ENCODE results near the gene FOXO6.

Gene FOXO6

GRCh38 chr1:41386196-41386663 lies 25.0 kb downstream of the FOXO6 start:
- DNase-seq, result no peak

DNA sequence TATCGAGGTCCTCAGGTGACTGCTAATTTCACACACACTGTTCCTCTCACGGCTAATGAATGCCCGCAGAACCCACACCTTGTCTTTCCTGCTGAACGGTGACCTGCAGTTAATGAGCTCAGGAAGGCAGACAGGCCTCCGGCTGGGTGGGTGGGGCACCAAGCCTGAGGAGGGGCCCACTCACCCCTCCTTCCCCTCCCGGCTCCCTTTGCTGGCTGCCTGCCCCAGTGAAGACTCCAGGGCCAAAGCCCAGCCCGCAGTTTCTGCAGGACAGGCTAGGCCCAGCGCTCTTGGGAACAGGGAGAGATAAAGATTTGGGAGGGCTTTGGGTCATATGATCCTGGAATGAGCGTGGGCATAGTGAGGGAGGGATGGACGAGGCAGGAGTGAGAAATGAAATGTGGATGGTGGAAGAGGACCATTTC lies 26.4 kb downstream of the FOXO6 start:
- DNase-seq, result peak; percentile 81

DNA sequence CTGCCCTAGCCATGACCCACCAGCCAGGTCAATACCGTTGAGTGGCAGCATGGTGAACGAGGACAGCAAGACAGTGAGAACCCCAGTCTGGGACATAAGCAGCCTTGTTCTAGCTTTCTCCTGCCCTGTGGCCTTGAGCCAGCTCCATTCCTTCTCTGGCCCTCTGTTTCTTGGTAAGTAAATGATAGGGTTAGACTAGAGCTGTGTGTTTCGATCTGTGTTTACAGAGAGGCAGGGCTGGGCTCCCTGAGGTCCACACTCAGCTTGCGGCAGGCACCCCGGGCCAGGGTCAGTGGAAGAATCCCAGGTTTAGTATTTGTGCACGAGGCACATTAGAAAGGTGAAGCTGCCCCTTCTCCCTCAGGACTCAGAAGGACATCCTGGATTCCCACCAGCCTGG lies 27.3 kb downstream of the FOXO6 start:
- no peak for DNase-seq

DNA sequence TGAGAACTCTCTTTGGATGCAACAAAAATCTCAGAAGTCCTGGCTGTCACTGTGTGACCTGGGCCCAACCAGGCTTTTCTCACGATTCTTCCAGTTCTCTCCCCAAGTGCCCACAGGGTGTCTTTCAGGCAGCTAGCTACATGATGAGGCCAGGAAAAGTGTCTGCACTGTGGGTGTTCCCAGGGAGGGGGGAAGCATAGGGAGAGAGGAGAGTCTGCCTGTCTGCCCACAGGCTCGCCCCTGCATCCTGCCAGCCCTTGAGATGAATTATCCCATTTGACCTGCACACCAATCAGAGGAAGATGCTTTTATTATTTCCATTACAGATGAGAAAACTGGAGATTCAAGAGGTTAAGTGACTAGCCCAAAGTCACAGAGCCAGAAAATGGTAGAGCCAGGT lies 27.8 kb downstream of the FOXO6 start:
- DNase-seq, result no peak

DNA sequence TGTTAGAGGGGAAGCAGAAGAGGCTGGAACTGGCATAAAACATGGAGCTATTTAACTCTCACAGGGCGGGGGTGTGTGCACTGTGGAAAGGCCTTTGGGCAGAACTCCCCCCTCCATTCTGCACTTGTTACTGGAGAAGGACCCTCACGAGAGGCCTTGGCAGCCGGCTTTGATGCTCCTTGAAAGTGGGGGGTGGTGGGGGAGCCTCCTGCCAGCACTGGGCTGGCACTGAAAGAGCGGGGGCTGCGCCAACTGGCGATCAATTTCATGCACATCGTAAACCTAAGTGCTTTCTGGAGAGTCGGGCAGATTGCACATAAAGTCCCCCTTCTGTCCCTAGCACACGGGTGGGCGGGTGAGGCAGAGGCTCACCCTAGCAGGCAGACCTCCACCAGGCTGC lies 28.9 kb downstream of the FOXO6 start:
- DNase-seq, result peak; percentile 32

DNA sequence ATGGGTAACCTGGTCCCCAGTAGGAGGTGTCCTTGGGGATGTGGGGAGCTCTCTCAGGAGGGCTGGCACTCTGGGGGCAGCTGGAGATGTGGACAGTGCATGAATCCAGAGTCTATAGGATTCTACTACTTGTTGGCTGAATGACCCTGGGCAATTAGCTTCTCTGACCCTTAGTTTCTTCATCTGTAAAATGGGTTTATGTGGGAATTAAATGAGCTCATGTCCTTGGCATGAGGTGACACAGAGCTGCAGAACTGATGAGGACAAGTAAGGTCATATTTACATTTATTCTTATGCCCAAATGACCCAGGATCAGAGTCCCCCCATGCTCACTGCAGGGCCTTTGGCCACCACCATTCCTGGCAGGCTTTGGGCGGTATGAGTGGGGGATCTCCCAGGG lies 29.3 kb downstream of the FOXO6 start:
- DNase-seq, result no peak

DNA sequence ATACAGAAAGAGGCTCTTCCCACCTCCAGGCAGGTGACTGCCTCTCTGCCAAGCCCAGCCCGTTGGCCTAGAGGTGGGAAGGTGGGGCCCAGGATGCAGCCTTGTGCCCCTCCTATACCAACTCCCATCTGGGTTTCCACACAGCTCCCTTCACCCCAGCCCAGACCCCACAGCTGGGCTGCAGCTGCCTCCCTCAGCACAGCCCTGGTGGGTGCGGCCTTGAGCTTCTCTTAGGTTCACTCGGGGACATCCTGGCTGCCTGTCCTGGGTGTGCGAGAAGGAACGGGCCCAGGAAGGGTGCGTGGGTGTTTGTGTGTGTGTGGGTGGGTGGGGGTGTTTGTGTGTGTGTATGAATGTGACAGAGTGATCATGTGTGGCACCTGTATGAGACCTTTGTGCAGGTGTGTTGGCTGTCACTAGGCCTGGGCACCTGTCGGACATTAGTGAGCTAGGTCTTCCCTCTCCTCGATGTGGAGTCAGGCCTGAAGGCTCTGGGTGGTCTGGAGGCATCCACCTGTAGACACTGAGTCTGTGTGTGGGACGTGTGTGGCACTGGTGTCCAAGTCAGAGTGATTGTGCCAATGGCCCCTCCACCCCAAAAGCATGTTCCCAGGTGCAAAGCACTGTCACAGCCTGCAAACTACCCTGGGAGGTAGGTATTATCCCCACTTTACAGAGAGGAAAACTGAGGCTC lies 30.7 kb downstream of the FOXO6 start:
- peak; percentile 19 for DNase-seq

- no peak for DNase-seq
Observed at GRCh38 chr1:41392528-41392924, 31.3 kb downstream of the FOXO6 start.

DNA sequence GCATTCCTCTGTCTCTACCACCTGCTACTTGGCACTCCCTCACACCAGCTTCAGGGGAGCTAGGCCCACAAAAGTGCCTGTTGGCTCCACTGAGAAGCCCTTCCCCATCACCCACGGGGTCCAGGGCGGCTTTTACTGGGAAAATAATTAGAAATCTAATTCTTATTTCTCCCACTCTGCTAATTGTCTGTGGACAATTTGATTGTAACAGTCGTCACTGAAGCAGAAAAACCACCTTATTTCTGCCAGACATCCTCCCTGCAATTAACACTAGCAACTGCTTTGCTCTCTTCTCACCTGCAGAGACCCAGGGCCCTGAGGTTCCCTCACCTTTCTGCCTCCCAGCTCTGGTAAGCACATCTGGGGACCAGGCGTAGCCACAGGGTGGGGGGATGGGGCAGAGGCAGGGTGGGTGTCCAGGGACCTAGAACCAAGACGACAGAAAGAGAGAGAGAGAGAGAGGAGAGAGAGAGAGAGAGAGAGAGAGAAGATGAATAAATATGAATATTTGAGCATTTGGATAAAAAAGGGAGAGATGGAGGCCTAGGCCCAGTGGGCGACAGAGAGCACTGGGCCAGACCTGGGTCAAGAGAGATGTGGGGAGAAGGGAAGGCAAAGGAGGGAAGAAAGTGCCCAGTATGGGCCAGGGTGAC lies 32.6 kb downstream of the FOXO6 start:
- DNase-seq, result no peak

GRCh38 chr1:41394369-41394744 lies 33.1 kb downstream of the FOXO6 start:
- DNase-seq, result no peak

DNA sequence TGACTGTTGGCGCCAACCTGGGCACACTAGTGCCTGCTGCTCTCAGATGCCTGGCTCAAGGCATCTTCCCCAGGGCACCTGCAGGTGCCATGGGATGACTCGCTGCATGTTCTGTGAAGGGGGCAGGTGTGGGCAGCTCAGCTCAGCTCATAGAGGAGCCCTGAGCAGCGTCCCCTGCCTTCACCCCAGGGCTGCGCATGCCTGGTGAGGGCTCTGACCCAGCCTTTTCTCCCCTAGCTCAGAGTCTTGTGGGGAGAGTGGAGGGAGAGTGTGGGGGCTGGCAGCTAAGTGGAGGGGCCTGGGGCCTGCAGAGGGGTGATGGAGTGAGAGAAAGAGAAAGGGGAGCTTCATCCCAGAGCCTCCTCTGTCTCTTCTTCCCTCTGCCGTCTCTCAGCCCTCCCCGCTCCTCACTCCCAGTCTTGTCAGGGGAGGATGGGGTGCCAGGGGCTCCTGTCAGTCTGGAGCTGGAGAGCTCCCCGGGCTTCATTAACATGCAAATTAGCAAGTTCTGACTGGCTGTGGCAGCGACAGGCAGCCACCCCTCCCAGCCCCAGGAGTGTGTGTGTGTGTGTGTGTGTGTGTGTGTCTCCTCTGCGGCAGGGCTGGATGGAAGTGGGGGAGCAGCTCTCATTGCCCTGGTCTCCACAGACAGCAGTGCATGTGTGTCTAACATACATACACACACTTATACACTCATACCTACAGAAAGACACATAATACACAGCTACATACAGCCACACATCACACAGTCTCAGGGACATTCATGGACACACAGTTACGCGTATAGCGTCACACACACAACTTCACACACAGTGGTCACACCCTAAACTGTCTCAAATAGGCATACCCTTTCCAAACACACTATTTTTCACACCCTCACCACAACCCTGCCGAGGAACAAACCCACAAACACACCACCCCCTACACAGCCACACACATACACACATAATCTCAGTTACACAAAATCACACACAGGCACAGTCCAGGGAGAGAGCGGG lies 34.0 kb downstream of the FOXO6 start:
- DNase-seq, result peak; percentile 87

- DNase-seq, result no peak
Observed at GRCh38 chr1:41396084-41396483, 34.9 kb downstream of the FOXO6 start.

DNA sequence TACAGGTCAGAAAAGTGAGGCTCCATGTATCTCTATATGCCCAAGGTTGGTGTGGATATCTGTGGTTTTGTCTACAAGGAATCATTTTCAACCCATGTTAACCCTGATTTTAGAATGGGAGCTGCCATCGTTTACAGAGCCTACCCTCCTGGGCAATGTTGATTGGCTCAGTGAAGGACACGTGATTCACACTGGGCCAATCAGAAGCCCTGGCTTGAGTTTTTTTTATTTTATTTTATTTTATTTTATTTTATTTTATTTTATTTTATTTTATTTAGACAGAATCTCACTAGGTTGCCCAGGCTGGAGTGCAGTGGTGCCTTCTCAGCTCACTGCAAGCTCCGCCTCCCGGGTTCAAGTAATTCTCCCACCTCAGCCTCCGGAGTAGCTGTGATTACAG lies 35.8 kb downstream of the FOXO6 start:
- no peak for DNase-seq

- DNase-seq, result no peak
Observed at GRCh38 chr1:41397753-41398330, 36.6 kb downstream of the FOXO6 start.

GRCh38 chr1:41399145-41399795 lies 38.0 kb downstream of the FOXO6 start:
- no peak for DNase-seq

GRCh38 chr1:41400225-41400624 lies 39.0 kb downstream of the FOXO6 start:
- DNase-seq, result no peak

DNA sequence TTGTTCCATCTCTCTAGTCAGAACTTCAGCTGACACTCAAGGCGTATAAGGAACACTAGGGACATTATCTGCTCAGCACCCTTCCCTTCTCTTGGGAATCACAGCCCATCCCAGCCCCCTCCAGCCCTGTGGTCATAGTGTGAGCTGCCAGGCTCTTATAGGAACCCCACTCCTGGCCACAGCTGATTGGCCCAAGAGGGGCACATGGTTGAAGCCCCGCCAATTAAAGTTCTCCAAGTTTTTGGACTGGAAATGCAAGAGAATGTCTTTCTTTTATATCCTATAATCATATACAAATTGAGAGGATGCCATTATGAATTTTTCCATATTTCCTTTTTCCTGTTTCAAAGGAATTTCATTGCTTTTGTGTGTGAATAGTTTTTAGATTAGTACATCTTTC lies 40.7 kb downstream of the FOXO6 start:
- no peak for DNase-seq

GRCh38 chr1:41404308-41404761 lies 43.1 kb downstream of the FOXO6 start:
- DNase-seq, result peak; percentile 71

GRCh38 chr1:41407664-41408252 lies 46.5 kb downstream of the FOXO6 start:
- no peak for DNase-seq

- DNase-seq, result no peak
Observed at GRCh38 chr1:41408691-41409090, 47.5 kb downstream of the FOXO6 start.

- no peak for DNase-seq
Observed at GRCh38 chr1:41409825-41410224, 48.6 kb downstream of the FOXO6 start.

- no peak for DNase-seq
Observed at GRCh38 chr1:41410462-41410861, 49.2 kb downstream of the FOXO6 start.
